AG04450 (cell line): ENCODE measurements around the gene ALOX12B. TPM values are rescaled to one million over a fixed set of nuclear protein-coding genes. Genes with fewer than 3 reads are reported as not detected.
"Not testable (repeated sequence)": the region's sequence is repeated elsewhere in the genome, so short reads cannot be mapped to it uniquely, and the experiment has no call there.

Source experiments
- CTCF ChIA-PET: fragments of 300-600, 350-600 bp; formaldehyde crosslinking; extraction: SDS; loops from one replicate; lab custom pipeline; 2022; ENCODE audit warnings: antibody characterized with exemption, inconsistent platforms; lab: Charles Lee
- POLR2A ChIA-PET: fragments of 350-600 bp; formaldehyde crosslinking; extraction: SDS; loops from one replicate; lab custom pipeline; 2021; ENCODE audit warnings: antibody characterized with exemption, inconsistent platforms; lab: Yijun Ruan, JAX
- DNase-seq: peaks from one replicate; pipeline ENCODE4 v3.0.0-alpha.2; 2011; ENCODE audit warnings: low read depth, low spot score
- H3K27ac ChIP-seq: one replicate; pipeline ENCODE4 v1.5.1; 2012; ENCODE audit warnings: low read depth, low read length, control low read depth
- H3K27me3 ChIP-seq: one replicate; pipeline ENCODE4 v1.6.0; 2012; ENCODE audit warnings: low read length; ENCODE audit not compliant: control insufficient read depth, insufficient read depth
- H3K4me3 ChIP-seq: 2 replicates; pipeline ENCODE4 v1.5.1; 2011; ENCODE audit warnings: mild to moderate bottlenecking, low read depth, low read length, control low read depth
- H3K9me3 ChIP-seq: 2 replicates; pipeline ENCODE4 v1.5.1; 2012; ENCODE audit warnings: low read length; ENCODE audit not compliant: control insufficient read depth, insufficient read depth
- polyA plus RNA-seq: library from polyadenylated mRNA; depleted of rRNA; stranded (reverse); fragments of >200 nt; gene quantifications from 2 replicates; pipeline ENCODE4 v1.2.3, GENCODE V29; 2011
- TF ChIP-seq, protein P1 (sequence below): IDR thresholded peaks from 2 replicates; pipeline ENCODE4 v1.5.1; 2011; ENCODE audit warnings: low read depth, low read length, control low read depth, inconsistent platforms

The ALOX12B gene
- polyA plus RNA-seq, 1 experiment: not detected

DNA sequence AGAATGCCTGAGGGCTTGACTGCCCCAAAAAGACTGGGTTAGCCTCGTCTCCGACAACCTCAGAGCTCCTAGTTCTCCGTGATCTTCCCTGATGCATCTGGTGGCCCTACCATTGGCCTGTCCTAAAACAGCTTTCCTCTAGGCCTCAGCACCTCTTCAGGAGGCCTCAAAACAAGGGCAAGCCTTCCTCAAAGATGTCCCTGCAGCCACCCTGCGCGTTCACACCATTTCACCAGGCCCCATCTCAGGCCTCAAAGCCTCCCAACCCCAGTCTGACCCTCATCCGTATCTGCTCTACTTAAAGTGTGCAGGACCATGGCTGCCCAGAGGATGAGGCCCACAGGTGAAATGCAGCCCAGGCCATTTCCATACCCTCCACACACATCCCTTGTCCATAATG, 23.4 kb upstream of the ALOX12B start:
- CTCF ChIA-PET: interaction anchor here (0.6 to 3.8 kb wide), 12 partner anchors 8 to 53 kb away, joined by 3 to 25 read pairs (median 4); partner anchors contain the start of gene ALOXE3
- no peak overlapping the region for H3K27ac ChIP-seq
- TF ChIP-seq, protein P1, sequence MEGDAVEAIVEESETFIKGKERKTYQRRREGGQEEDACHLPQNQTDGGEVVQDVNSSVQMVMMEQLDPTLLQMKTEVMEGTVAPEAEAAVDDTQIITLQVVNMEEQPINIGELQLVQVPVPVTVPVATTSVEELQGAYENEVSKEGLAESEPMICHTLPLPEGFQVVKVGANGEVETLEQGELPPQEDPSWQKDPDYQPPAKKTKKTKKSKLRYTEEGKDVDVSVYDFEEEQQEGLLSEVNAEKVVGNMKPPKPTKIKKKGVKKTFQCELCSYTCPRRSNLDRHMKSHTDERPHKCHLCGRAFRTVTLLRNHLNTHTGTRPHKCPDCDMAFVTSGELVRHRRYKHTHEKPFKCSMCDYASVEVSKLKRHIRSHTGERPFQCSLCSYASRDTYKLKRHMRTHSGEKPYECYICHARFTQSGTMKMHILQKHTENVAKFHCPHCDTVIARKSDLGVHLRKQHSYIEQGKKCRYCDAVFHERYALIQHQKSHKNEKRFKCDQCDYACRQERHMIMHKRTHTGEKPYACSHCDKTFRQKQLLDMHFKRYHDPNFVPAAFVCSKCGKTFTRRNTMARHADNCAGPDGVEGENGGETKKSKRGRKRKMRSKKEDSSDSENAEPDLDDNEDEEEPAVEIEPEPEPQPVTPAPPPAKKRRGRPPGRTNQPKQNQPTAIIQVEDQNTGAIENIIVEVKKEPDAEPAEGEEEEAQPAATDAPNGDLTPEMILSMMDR: no peak
- H3K27me3 ChIP-seq: peaks cover 53% of the 10 kb centered on the region
- H3K4me3 ChIP-seq: no peak overlapping the region
- no peaks in the 10 kb centered on the region; the same call in 1 of the 2 replicates for H3K9me3 ChIP-seq
- POLR2A ChIA-PET: no interaction called here
- DNase-seq: no peak

DNA sequence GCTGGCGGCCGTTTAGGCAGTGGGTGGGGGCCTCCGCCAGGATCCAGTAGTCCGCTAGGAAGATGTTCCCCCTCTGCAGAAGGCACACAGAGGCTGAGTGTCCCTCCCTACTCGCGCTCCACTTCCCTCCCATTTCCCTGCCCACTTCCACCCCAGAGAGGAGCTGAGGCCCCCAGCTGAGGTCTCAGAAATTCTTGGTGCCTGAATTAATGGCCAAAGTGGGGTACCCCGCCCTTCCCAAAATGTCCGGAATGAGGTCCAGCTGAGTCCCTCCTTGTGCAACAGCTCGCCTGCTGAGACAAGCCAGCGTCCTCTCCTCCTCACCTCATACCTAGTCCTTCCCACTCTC, 22.9 kb upstream of the ALOX12B start:
- POLR2A ChIA-PET: no interaction called here
- no peaks in the 10 kb centered on the region; the same call in 1 of the 2 replicates for H3K9me3 ChIP-seq
- H3K27me3 ChIP-seq: peaks cover 49% of the 10 kb centered on the region
- TF ChIP-seq, protein P1: no peak; the same call in 1 of the 2 replicates
- CTCF ChIA-PET: interaction anchor here (0.6 to 3.8 kb wide), 13 partner anchors 8 to 52 kb away, joined by 3 to 25 read pairs (median 4); partner anchors contain the start of gene ALOXE3
- no peak overlapping the region for H3K27ac ChIP-seq
- DNase-seq: no peak
- no peak overlapping the region for H3K4me3 ChIP-seq

DNA sequence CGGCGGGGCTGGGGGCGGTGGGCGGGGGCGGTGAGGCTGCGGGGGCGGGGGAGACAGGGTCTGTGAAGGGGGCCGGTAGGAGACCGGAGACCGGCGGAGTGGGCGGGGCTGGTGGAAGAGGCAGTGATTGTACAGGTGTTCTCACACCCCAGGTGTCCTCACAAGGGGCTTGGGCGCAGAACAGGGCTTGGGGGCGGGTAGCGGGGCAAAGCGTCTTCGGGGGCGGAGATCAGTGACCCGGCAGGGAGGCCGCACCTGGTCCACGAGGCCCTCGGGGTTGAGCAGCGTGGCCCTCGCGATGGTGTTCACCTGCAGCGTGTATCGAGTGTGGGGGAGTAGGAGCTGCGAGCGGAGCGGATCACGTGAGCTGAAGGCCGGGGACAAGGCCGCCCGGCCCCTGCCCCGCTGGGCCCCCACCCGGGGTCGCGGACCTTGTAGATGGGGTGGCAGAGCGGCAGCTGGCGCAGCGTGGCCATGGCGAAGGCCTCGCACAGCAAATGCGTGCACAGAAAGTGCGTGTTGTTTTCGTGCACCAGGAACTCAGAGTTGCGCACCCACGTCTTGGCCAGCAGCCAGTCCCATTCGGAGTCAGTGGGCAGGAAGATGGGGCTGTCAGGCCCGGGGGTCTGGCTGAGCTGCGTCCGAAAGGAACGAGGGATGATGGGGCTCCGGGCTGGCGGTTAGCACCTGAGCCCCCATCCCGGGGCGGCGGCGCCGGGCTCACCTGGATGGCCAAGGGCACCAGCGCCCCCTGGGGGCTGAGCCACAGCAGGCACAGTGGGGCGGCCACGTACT, 22.3 kb upstream of the ALOX12B start:
- POLR2A ChIA-PET: no interaction called here
- Histone ChIP-seq H3K27me3 (peaks cover 45% of the 10 kb centered on the region), H3K9me3 (no peaks in the 10 kb centered on the region; the same call in 1 of the 2 replicates), H3K4me3 (peak overlapping the region; percentile 15; the same call in 1 of the 2 replicates), H3K27ac (no peak overlapping the region)
- CTCF ChIA-PET: interaction anchor here (0.7 to 3.8 kb wide), 11 partner anchors 8 to 706 kb away, joined by 3 to 25 read pairs (median 5); partner anchors contain the start of genes ALOXE3 and TMEM256
- no peak for DNase-seq
- TF ChIP-seq, protein P1: peak; percentile 70

DNA sequence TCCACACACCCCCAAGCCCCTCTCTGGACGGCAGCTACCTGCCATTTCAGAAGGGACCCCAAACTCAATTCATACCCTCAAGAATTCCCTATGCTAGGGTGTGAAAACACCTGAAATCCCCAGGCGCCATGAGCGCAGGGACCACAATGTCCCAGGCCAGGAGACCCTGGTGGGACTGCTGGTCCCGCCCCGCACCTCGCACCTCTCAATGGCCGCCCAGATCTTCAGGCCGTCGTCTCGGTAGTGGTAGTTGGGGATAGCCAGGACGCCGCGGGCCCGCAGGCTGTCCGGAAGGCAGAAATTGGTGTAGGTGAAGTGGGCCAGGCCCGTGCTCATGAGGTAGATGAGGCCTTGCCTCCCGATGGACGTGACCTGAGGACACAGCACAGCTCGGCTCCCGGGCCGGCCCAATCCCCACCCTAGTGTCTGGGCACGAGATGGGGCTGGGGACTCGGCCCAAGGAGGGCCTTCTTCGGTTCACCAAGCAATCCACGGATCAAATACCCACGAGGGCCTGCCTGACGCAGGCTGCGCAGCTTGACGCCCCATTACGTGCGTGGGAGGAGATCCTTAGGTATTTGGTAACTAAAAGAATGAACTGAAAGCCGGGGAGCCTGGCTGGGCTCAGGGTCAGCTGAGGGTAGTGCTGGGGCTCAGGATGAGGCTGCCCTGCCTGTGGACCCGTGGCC, 21.6 kb upstream of the ALOX12B start:
- DNase-seq: no peak
- Histone ChIP-seq H3K27ac (no peak overlapping the region), H3K9me3 (no peaks in the 10 kb centered on the region; the same call in 1 of the 2 replicates), H3K27me3 (peaks cover 39% of the 10 kb centered on the region), H3K4me3 (no peak overlapping the region)
- ChIA-PET CTCF (interaction anchor here (1.3 to 3.8 kb wide), 4 partner anchors 9 to 49 kb away, joined by 3 to 25 read pairs (median 18); partner anchors contain the start of gene ALOXE3), POLR2A (no interaction called here)
- TF ChIP-seq, protein P1: no peak

DNA sequence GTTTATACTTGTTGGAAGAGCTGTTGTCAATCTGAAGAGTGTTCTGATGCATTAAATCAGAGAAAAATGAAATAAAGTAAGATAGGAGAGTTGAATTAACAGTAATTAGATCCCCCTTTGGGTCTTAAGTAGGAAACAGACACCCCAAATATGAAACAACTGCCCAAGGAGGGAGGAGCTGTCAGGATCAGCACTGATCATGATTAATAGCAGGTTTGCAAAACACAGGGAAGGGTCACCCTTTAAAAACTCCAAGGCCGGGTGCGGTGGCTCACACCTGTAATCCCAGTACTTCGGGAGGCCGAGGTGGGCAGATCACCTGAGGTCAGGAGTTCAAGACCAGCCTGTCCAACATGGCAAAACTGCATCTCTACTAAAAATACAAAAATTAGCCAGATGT, 19.5 kb upstream of the ALOX12B start:
- H3K27ac ChIP-seq, POLR2A ChIA-PET, DNase-seq, H3K9me3 ChIP-seq, H3K4me3 ChIP-seq: not testable (repeated sequence)
- peaks cover 35% of the 10 kb centered on the region for H3K27me3 ChIP-seq
- CTCF ChIA-PET: interaction anchor here (0.8 to 3.9 kb wide), 2 partner anchors 12 to 13 kb away, joined by 5 to 19 read pairs; partner anchors contain the start of gene ALOXE3
